ENCODE measurements around the gene COMMD9. TPM values are rescaled to one million over a fixed set of nuclear protein-coding genes. Genes with fewer than 3 reads are reported as not detected.

COMMD9 gene
- total RNA-seq, 2 donors from 2014 or later, result 26.3 to 32.8 TPM

DNA sequence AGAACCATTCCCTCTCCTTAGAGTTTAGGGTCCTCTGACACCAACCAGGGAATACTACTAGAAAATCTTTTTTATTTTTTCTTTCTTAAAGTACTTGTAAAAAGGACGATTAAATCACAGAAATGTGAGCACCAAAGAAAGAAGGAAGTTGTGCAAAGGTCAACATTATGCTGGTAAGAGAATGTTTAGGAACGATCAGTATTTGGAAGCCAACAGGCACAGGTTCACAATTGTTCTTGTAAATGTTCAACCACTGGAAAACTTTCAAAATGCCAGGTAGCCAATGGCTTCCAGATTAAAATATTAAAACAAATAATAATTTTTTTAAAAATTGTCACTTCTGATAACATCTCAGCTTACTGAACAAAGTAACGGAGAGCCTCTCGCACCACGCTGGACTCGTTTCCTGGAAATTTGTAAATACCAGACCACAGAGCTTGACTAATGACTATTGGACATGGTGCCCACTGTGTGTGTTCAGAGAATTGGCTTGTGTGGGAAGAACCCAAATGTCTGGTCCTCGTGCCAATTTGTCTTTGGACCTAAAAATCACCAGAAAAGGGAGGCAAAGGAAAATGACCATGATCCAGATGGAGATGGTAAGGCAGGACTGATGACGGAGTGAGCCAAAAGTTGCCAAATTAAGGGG lies 20.8 kb downstream of the COMMD9 start:
- no peak for DNase-seq (ENCODE audit: low spot score)
- H3K27ac ChIP-seq, result no peak overlapping the region
- H3K9me3 ChIP-seq, result peaks cover 0 to 12% of the 10 kb centered on the region in 2 donors
- no peaks in the 10 kb centered on the region for H3K27me3 ChIP-seq
- TF ChIP-seq, protein P1, sequence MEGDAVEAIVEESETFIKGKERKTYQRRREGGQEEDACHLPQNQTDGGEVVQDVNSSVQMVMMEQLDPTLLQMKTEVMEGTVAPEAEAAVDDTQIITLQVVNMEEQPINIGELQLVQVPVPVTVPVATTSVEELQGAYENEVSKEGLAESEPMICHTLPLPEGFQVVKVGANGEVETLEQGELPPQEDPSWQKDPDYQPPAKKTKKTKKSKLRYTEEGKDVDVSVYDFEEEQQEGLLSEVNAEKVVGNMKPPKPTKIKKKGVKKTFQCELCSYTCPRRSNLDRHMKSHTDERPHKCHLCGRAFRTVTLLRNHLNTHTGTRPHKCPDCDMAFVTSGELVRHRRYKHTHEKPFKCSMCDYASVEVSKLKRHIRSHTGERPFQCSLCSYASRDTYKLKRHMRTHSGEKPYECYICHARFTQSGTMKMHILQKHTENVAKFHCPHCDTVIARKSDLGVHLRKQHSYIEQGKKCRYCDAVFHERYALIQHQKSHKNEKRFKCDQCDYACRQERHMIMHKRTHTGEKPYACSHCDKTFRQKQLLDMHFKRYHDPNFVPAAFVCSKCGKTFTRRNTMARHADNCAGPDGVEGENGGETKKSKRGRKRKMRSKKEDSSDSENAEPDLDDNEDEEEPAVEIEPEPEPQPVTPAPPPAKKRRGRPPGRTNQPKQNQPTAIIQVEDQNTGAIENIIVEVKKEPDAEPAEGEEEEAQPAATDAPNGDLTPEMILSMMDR (IDR thresholded peaks at IDR 0.05), result no peak
- H3K4me1 ChIP-seq, result no peaks in the 10 kb centered on the region
- peaks cover 18% of the 10 kb centered on the region for H3K36me3 ChIP-seq
- H3K4me3 ChIP-seq, result no peak overlapping the region

DNA sequence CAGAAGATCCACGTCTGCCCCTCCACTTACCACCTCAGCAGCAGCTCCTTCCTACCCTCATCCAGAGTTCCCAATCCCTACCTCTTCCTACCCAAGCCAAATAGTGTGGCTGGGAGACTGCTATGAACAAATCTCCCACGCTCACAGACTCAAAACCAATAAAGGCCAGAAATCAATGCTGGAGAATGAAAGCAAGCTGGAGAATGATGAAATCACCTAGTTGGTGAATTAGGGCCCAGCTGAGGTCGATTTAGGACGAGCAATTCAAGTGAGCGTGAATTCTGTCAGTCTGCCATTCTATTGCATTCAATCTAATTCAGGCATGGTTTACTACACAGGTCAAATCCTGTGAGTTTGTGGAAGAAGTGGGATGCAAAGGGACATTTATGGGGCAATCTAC lies 22.5 kb downstream of the COMMD9 start:
- H3K36me3 ChIP-seq, result peaks cover 3% of the 10 kb centered on the region
- H3K27ac ChIP-seq, result no peak overlapping the region
- no peaks in the 10 kb centered on the region for H3K4me1 ChIP-seq
- H3K9me3 ChIP-seq, result no peaks in the 10 kb centered on the region
- no peaks in the 10 kb centered on the region for H3K27me3 ChIP-seq
- no peak for DNase-seq (ENCODE audit: low spot score)
- no peak overlapping the region for H3K4me3 ChIP-seq
- TF ChIP-seq, protein P1 (IDR thresholded peaks at IDR 0.05), result no peak

DNA sequence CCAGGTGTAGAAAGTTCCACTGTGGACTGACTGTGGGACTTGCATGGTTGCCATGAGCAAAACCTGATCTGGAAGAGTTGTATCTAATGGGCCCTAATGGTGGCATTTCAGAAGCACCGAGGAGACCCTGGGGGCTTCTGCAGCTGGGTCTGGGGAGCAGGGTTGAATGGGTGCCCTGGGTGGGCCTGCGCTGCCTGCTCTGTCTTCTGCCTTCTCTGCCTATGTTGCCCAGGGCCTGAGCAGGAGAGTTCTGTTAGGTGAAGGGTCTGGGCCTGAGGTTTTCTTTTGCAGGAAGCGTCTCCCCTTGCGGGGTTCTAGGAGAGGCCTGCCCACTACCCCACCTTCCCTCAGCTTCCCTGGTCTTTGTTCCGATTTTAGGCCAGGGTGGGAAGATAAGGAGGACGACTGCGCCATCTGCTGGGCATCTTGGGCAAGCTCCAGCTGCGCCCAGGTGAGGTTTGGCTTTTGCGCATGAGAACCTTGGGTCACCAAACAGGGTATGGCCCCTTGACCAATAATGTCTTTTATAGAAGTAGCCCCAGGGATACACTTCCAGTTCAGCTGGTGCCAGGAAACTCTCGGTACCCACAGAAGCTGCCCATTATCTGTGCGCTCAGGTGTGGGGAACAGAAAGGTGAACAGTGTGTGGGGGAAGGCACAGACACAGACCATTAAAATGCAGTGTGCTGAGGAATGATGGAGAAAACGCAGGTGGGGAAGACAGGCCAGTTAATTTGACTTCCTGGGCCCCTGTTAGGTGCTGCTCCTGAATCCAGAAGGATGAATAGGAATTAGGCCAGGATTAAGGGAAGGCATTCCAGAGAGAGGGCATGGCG lies 23.2 kb downstream of the COMMD9 start:
- Histone ChIP-seq H3K9me3 (no peaks in the 10 kb centered on the region), H3K27ac (no peak overlapping the region), H3K27me3 (no peaks in the 10 kb centered on the region), H3K36me3 (no peaks in the 10 kb centered on the region), H3K4me3 (no peak overlapping the region), H3K4me1 (no peaks in the 10 kb centered on the region)
- DNase-seq (ENCODE audit: low spot score), result no peak
- TF ChIP-seq, protein P1 (IDR thresholded peaks at IDR 0.05), result peak; percentile 55 to 83

DNA sequence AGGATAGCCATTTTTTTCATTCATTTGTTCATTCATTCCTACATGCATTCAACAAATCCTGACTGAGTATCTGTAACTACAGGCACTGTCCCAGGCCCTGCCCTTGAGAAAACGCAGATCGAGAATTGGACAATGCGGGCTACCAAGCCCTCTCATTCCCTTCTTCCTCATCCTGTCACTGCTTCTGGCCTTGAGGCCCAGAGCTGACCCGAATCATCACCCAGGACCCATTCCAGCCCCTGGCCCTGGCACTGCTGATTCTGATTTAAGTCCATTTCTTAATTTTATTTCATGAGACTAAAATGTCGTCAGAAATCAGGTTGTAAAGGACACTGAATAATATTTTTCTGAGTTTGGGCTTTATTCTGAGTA lies 24.3 kb downstream of the COMMD9 start:
- H3K4me1 ChIP-seq, result no peaks in the 10 kb centered on the region

DNA sequence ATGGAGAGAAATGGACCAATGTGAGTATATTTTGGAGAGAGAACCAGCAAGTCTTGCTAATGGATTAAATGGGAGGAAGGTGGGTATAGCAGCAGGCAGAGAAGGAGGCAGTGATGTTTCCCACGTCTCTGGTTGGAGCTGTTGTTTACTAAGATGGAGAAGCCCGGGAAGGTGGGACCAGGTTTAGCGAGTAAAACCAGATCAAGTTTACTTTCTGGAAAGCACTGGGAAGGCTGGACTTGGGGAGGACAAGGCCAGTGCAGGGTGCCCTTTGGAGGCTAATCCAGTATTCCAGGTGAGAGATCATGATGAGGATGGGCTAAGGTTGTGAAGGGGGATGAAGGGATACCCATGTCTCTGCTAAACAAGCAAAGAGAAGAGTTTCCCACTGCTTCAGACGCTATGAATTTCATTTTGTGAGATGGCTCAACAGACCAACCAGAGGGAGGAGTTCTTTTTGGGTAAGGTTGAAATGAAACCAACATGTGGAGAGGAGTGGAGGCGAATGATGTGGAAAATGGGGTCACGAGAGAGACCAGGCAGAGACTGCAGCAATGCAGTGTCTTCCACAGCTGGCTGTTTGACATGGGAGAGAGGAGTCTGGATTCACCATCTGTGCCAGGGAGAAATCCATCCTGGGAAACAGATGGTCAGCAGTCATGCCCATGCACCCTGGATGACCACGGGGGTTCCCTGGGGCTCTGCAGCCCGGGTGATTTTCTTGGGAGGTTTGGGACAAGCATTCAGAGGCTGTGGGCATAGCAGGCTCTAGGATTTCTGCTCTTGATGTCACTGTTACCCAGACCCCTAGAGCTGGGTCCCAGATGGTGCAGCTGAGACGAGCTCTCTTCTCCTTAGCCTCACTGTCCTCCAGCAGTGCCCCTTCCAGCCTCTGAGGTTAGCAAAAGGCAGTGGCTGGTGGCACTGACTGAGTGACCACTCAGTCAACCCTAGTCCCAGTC lies 24.9 kb downstream of the COMMD9 start:
- no peaks in the 10 kb centered on the region for H3K4me1 ChIP-seq
- no peaks in the 10 kb centered on the region for H3K9me3 ChIP-seq
- no peak overlapping the region for H3K27ac ChIP-seq
- TF ChIP-seq, protein P1 (IDR thresholded peaks at IDR 0.05), result no peak
- no peak overlapping the region for H3K4me3 ChIP-seq
- no peaks in the 10 kb centered on the region for H3K36me3 ChIP-seq
- H3K27me3 ChIP-seq, result no peaks in the 10 kb centered on the region
- DNase-seq (ENCODE audit: low spot score), result no peak

More for the DNA sequence above, 24.3 kb downstream of the COMMD9 start:
- TF ChIP-seq, protein P1 (IDR thresholded peaks at IDR 0.05), result no peak
- Histone ChIP-seq H3K27me3 (no peaks in the 10 kb centered on the region), H3K9me3 (no peaks in the 10 kb centered on the region), H3K4me3 (no peak overlapping the region), H3K27ac (no peak overlapping the region), H3K36me3 (no peaks in the 10 kb centered on the region)
- DNase-seq (ENCODE audit: low spot score), result no peak

Data from right atrium auricular region (tissue), 2 donors.